BLaER1 (cell line): ENCODE data around the gene PTPN7.

Source experiments
- H3K27ac ChIP-seq: shearing (Covaris generic); formaldehyde crosslinking; 2 replicates; pipeline ENCODE4 v1.8.1; 2022
- H3K27me3 ChIP-seq: shearing (Covaris generic); formaldehyde crosslinking; 2 replicates; pipeline ENCODE4 v1.8.1; 2022
- H3K36me3 ChIP-seq: shearing (Covaris generic); formaldehyde crosslinking; 2 replicates; pipeline ENCODE4 v1.8.1; 2022
- H3K4me1 ChIP-seq: shearing (Covaris generic); formaldehyde crosslinking; 2 replicates; pipeline ENCODE4 v1.8.1; 2022
- H3K4me2 ChIP-seq: shearing (Covaris generic); formaldehyde crosslinking; 2 replicates; pipeline ENCODE4 v1.8.1; 2022
- H3K4me3 ChIP-seq: shearing (Covaris generic); formaldehyde crosslinking; 2 replicates; pipeline ENCODE4 v1.8.1; 2022
- H3K9ac ChIP-seq: shearing (Covaris generic); formaldehyde crosslinking; 2 replicates; pipeline ENCODE4 v1.8.1; 2022
- H3K9me3 ChIP-seq: shearing (Covaris generic); formaldehyde crosslinking; 2 replicates; pipeline ENCODE4 v1.8.1; 2022
- H4K20me1 ChIP-seq: shearing (Covaris generic); formaldehyde crosslinking; 2 replicates; pipeline ENCODE4 v1.8.1; 2022
- Cebpa-rat ChIP-seq: shearing (Covaris generic); IDR thresholded peaks from 2 replicates; pipeline ENCODE4 v1.8.1; 2022

Gene PTPN7

GRCh38 chr1:202161151-202162046 lies 997 bp upstream of the PTPN7 start:
- no peaks in the 10 kb centered on the region for H3K9me3 ChIP-seq
- peaks cover 99% of the 10 kb centered on the region for H3K4me1 ChIP-seq
- H3K9ac ChIP-seq: peak overlapping the region; percentile 86
- peaks cover 20% of the 10 kb centered on the region for H3K36me3 ChIP-seq
- H3K27me3 ChIP-seq: 0 out of 2 replicates have a peak, but pooled peaks cover 5% of the 10 kb centered on the region
- no peak for TF ChIP-seq Cebpa-rat
- H3K4me3 ChIP-seq: peak overlapping the region; percentile 71
- peak overlapping the region; percentile 97 for H3K27ac ChIP-seq
- peak overlapping the region; percentile 98 for H3K4me2 ChIP-seq
- H4K20me1 ChIP-seq: peaks cover 37% of the 10 kb centered on the region; the same call in 1 of the 2 replicates

GRCh38 chr1:202159534-202160371 lies 649 bp downstream of the PTPN7 start:
- H4K20me1 ChIP-seq: peaks cover 37% of the 10 kb centered on the region; the same call in 1 of the 2 replicates
- H3K9ac ChIP-seq: peak overlapping the region; percentile 86
- no peak for TF ChIP-seq Cebpa-rat
- peaks cover 92% of the 10 kb centered on the region for H3K4me1 ChIP-seq
- no peaks in the 10 kb centered on the region for H3K27me3 ChIP-seq
- no peaks in the 10 kb centered on the region for H3K9me3 ChIP-seq
- peak overlapping the region; percentile 97 for H3K27ac ChIP-seq
- H3K4me3 ChIP-seq: peak overlapping the region; percentile 71
- H3K36me3 ChIP-seq: peaks cover 37% of the 10 kb centered on the region
- peak overlapping the region; percentile 98 for H3K4me2 ChIP-seq

GRCh38 chr1:202158810-202159533 lies 1.4 kb downstream of the PTPN7 start:
- Histone ChIP-seq H3K4me3 (peak overlapping the region; percentile 71), H3K4me1 (peaks cover 84% of the 10 kb centered on the region), H3K4me2 (peak overlapping the region; percentile 98), H3K27ac (peak overlapping the region; percentile 97), H3K27me3 (no peaks in the 10 kb centered on the region), H3K36me3 (peaks cover 44% of the 10 kb centered on the region), H3K9ac (peak overlapping the region; percentile 86), H4K20me1 (peaks cover 31% of the 10 kb centered on the region; the same call in 1 of the 2 replicates), H3K9me3 (no peaks in the 10 kb centered on the region)
- no peak for TF ChIP-seq Cebpa-rat

GRCh38 chr1:202157945-202158344 lies 2.5 kb downstream of the PTPN7 start:
- H3K4me3 ChIP-seq: peak overlapping the region; percentile 71; the same call in 1 of the 2 replicates
- peaks cover 30% of the 10 kb centered on the region; the same call in 1 of the 2 replicates for H4K20me1 ChIP-seq
- TF ChIP-seq Cebpa-rat: no peak
- peak overlapping the region; percentile 97 for H3K27ac ChIP-seq
- H3K36me3 ChIP-seq: peaks cover 55% of the 10 kb centered on the region
- H3K9ac ChIP-seq: peak overlapping the region; percentile 86; the same call in 1 of the 2 replicates
- H3K9me3 ChIP-seq: no peaks in the 10 kb centered on the region
- peaks cover 74% of the 10 kb centered on the region for H3K4me1 ChIP-seq
- H3K4me2 ChIP-seq: peak overlapping the region; percentile 98
- H3K27me3 ChIP-seq: no peaks in the 10 kb centered on the region

- H3K36me3 ChIP-seq: peaks cover 68% of the 10 kb centered on the region
- peak overlapping the region; percentile 22 for H3K4me2 ChIP-seq
- H3K27ac ChIP-seq: peak overlapping the region; percentile 3; the same call in 1 of the 2 replicates
- no peak overlapping the region for H3K4me3 ChIP-seq
- peaks cover 60% of the 10 kb centered on the region for H3K4me1 ChIP-seq
- no peaks in the 10 kb centered on the region for H3K9me3 ChIP-seq
- no peak overlapping the region; the same call in 1 of the 2 replicates for H3K9ac ChIP-seq
- no peaks in the 10 kb centered on the region for H3K27me3 ChIP-seq
- no peak for TF ChIP-seq Cebpa-rat
- H4K20me1 ChIP-seq: peaks cover 41% of the 10 kb centered on the region
These were observed 3.8 kb downstream of the PTPN7 start for GRCh38 chr1:202156590-202156989.

- no peaks in the 10 kb centered on the region for H3K9me3 ChIP-seq
- no peak overlapping the region for H3K27ac ChIP-seq
- peaks cover 50% of the 10 kb centered on the region for H3K4me1 ChIP-seq
- H3K4me2 ChIP-seq: no peak overlapping the region
- no peak for TF ChIP-seq Cebpa-rat
- no peak overlapping the region for H3K4me3 ChIP-seq
- H3K27me3 ChIP-seq: no peaks in the 10 kb centered on the region
- H3K36me3 ChIP-seq: peaks cover 79% of the 10 kb centered on the region
- H3K9ac ChIP-seq: no peak overlapping the region
- H4K20me1 ChIP-seq: peaks cover 41% of the 10 kb centered on the region
These were observed 4.9 kb downstream of the PTPN7 start for GRCh38 chr1:202155478-202156021.

- no peak overlapping the region for H3K4me3 ChIP-seq
- no peak overlapping the region for H3K27ac ChIP-seq
- peaks cover 41% of the 10 kb centered on the region for H4K20me1 ChIP-seq
- H3K4me1 ChIP-seq: peaks cover 44% of the 10 kb centered on the region
- no peak overlapping the region for H3K9ac ChIP-seq
- no peak overlapping the region for H3K4me2 ChIP-seq
- H3K36me3 ChIP-seq: peaks cover 85% of the 10 kb centered on the region
- no peaks in the 10 kb centered on the region for H3K27me3 ChIP-seq
- no peaks in the 10 kb centered on the region for H3K9me3 ChIP-seq
- TF ChIP-seq Cebpa-rat: no peak
These were observed 5.5 kb downstream of the PTPN7 start for GRCh38 chr1:202154766-202155477.

- no peak for TF ChIP-seq Cebpa-rat
- H3K27ac ChIP-seq: no peak overlapping the region
- H3K27me3 ChIP-seq: no peaks in the 10 kb centered on the region
- peaks cover 41% of the 10 kb centered on the region for H4K20me1 ChIP-seq
- H3K9ac ChIP-seq: no peak overlapping the region
- H3K4me3 ChIP-seq: no peak overlapping the region
- peaks cover 92% of the 10 kb centered on the region for H3K36me3 ChIP-seq
- no peak overlapping the region for H3K4me2 ChIP-seq
- peaks cover 37% of the 10 kb centered on the region for H3K4me1 ChIP-seq
- H3K9me3 ChIP-seq: no peaks in the 10 kb centered on the region
These were observed 6.1 kb downstream of the PTPN7 start for GRCh38 chr1:202154148-202154765.
